HepG2 (cell line): ENCODE results near the gene CENATAC. TPM values are rescaled to one million over a fixed set of nuclear protein-coding genes. Genes with fewer than 3 reads are reported as not detected.
A peak's percentile ranks its signal among the peaks of the same experiment; 100 is the strongest.

ENCODE experiments used
- DMTF1 ChIP-seq: sonication (generic); formaldehyde crosslinking; IDR thresholded peaks from 2 replicates; pipeline ENCODE4 v1.4.0; 2020; ENCODE audit warnings: mild to moderate bottlenecking, missing genetic modification reagents
- ERF ChIP-seq: IDR thresholded peaks from 2 replicates; pipeline ENCODE4 v1.6.1; 2018; ENCODE audit warnings: missing biosample characterization, missing genetic modification reagents
- JUN ChIP-seq: sonication (generic); formaldehyde crosslinking; IDR thresholded peaks from 2 replicates; pipeline ENCODE4 v1.4.0; 2020; ENCODE audit warnings: mild to moderate bottlenecking, missing genetic modification reagents
- KDM5A ChIP-seq: fragments of 200-600 bp; sonication (generic); IDR thresholded peaks from 2 replicates; pipeline ENCODE4 v1.7.0; 2018; ENCODE audit warnings: antibody characterized with exemption, mild to moderate bottlenecking, low read length, borderline replicate concordance
- KLF9 ChIP-seq: IDR thresholded peaks from 2 replicates; pipeline ENCODE4 v1.6.1; 2016; ENCODE audit warnings: low read depth
- LBX2 ChIP-seq: sonication (generic); formaldehyde crosslinking; IDR thresholded peaks from 2 replicates; pipeline ENCODE4 v1.5.0; 2020; ENCODE audit warnings: missing genetic modification reagents, mild to moderate bottlenecking, borderline replicate concordance
- MED1 ChIP-seq: sonication (generic); formaldehyde crosslinking; IDR thresholded peaks from 2 replicates; pipeline ENCODE4 v1.4.0; 2020; ENCODE audit warnings: missing genetic modification reagents
- MYPOP ChIP-seq: sonication (generic); formaldehyde crosslinking; IDR thresholded peaks from 2 replicates; pipeline ENCODE4 v1.8.1; 2023; ENCODE audit warnings: mild to moderate bottlenecking, moderate library complexity, missing genetic modification reagents
- RBM39 ChIP-seq: fragments of 200-400 bp; formaldehyde crosslinking; IDR thresholded peaks from one replicate; pipeline ENCODE4 v1.6.1; 2018; ENCODE audit warnings: antibody characterized with exemption, mild to moderate bottlenecking, low read depth, low read length; ENCODE audit not compliant: poor library complexity, severe bottlenecking
- SIN3A ChIP-seq: IDR thresholded peaks from 2 replicates; pipeline ENCODE4 v1.6.1; 2011; ENCODE audit warnings: low read depth, mild to moderate bottlenecking, control low read depth, low read length, borderline replicate concordance
- SMAD1 ChIP-seq: sonication (generic); formaldehyde crosslinking; IDR thresholded peaks from 2 replicates; pipeline ENCODE4 v1.4.0; 2020; ENCODE audit warnings: missing genetic modification reagents, low read depth, mild to moderate bottlenecking, borderline replicate concordance
- TBP ChIP-seq: sonication (generic); formaldehyde crosslinking; IDR thresholded peaks from 2 replicates; pipeline ENCODE4 v1.5.0; 2020; ENCODE audit warnings: missing genetic modification reagents
- THRA ChIP-seq: sonication (generic); formaldehyde crosslinking; IDR thresholded peaks from 2 replicates; pipeline ENCODE4 v1.4.0; 2020; ENCODE audit warnings: missing genetic modification reagents, borderline replicate concordance
- WIZ ChIP-seq: sonication (generic); formaldehyde crosslinking; IDR thresholded peaks from 2 replicates; pipeline ENCODE4 v1.5.1; 2020; ENCODE audit warnings: mild to moderate bottlenecking, missing genetic modification reagents
- YEATS4 ChIP-seq: sonication (generic); formaldehyde crosslinking; IDR thresholded peaks from 2 replicates; pipeline ENCODE4 v1.4.0; 2020; ENCODE audit warnings: missing genetic modification reagents, borderline replicate concordance
- ZBTB8A ChIP-seq: sonication (generic); formaldehyde crosslinking; IDR thresholded peaks from 2 replicates; pipeline ENCODE4 v1.4.0; 2020; ENCODE audit warnings: mild to moderate bottlenecking, low read depth, missing genetic modification reagents, borderline replicate concordance
- ZMYM2 ChIP-seq: sonication (generic); formaldehyde crosslinking; IDR thresholded peaks from 2 replicates; pipeline ENCODE4 v1.8.0; 2022; ENCODE audit warnings: mild to moderate bottlenecking, missing genetic modification reagents
- ZNF501 ChIP-seq: sonication (generic); formaldehyde crosslinking; IDR thresholded peaks from 2 replicates; pipeline ENCODE4 v1.5.1; 2020; ENCODE audit warnings: mild to moderate bottlenecking, moderate library complexity, missing genetic modification reagents
- ZNF572 ChIP-seq: sonication (generic); formaldehyde crosslinking; IDR thresholded peaks from 2 replicates; pipeline ENCODE4 v1.5.1; 2020; ENCODE audit warnings: mild to moderate bottlenecking, missing genetic modification reagents
- ZNF607 ChIP-seq: sonication (generic); formaldehyde crosslinking; IDR thresholded peaks from 2 replicates; pipeline ENCODE4 v1.5.1; 2020; ENCODE audit warnings: missing genetic modification reagents, mild to moderate bottlenecking, borderline replicate concordance
- ZNF691 ChIP-seq: sonication (generic); formaldehyde crosslinking; IDR thresholded peaks from 2 replicates; pipeline ENCODE4 v1.4.0; 2020; ENCODE audit warnings: missing genetic modification reagents, low read depth, mild to moderate bottlenecking, borderline replicate concordance
- ZNF761 ChIP-seq: sonication (generic); formaldehyde crosslinking; conservative IDR thresholded peaks from 2 replicates; pipeline ENCODE4 v1.4.0; 2020; ENCODE audit warnings: mild to moderate bottlenecking, missing genetic modification reagents
- ZZZ3 ChIP-seq: sonication (generic); formaldehyde crosslinking; IDR thresholded peaks from 2 replicates; pipeline ENCODE4 v1.4.0; 2020; ENCODE audit warnings: missing genetic modification reagents, mild to moderate bottlenecking, borderline replicate concordance
- polyA plus RNA-seq, 8 experiments: library from polyadenylated mRNA; depleted of rRNA in 3 of 8; stranded (reverse) in 7 of 8; unstranded in 1 of 8; fragments of >200 nt; fragmentation: Illumina TruSeq in 4 of 8; extraction: Trizol in 4 of 8; gene quantifications; 2 replicates each; pipeline versions ENCODE4 v1.2.1 to v1.2.3, GENCODE V29; 2011 to 2016; ENCODE audit warnings: low read depth in 4 of 8, missing spikeins in 1 of 8, mixed read lengths in 1 of 8; ENCODE audit not compliant: insufficient read depth in 1 of 8
- total RNA-seq, 5 experiments: library from RNA; depleted of rRNA; stranded (reverse); fragments of >200 nt; fragmentation: Illumina TruSeq; extraction: Trizol; gene quantifications; 2 replicates each; pipeline ENCODE4 v1.2.3, GENCODE V29; 2016; ENCODE audit warnings: low read depth in 1 of 5

CENATAC gene
- total and polyA plus RNA-seq, 2 of the 13 experiments (the other 11 are each of a cell fraction or from before 2014, with no cell fraction given), result 21.7 to 25.0 TPM

- TF ChIP-seq RBM39 (peak; percentile 66), THRA (peak; percentile 70), ZNF761 (CRISPR knock-in tag) (no peak), DMTF1 (no peak; the same call in 1 of the 2 replicates), LBX2 (CRISPR knock-in tag) (no peak), ERF (peak; percentile 94), ZZZ3 (CRISPR knock-in tag) (0 out of 2 replicates have a peak, but pooled peaks have one; percentile 60), ZMYM2 (CRISPR knock-in tag) (peak; percentile 77), SIN3A (peak; percentile 23; the same call in 1 of the 2 replicates), TBP (CRISPR knock-in tag) (no peak), KDM5A (peak; percentile 39; the same call in 1 of the 2 replicates), YEATS4 (CRISPR knock-in tag) (peak; percentile 55; the same call in 1 of the 2 replicates), ZNF501 (CRISPR knock-in tag) (peak; percentile 35; the same call in 1 of the 2 replicates), ZNF607 (CRISPR knock-in tag) (0 out of 2 replicates have a peak, but pooled peaks have one; percentile 31), MED1 (CRISPR knock-in tag) (peak; percentile 84), ZNF691 (CRISPR knock-in tag) (peak; percentile 86), ZNF572 (0 out of 2 replicates have a peak, but pooled peaks have one; percentile 36), JUN (no peak), MYPOP (CRISPR knock-in tag) (peak; percentile 72; the same call in 1 of the 2 replicates), SMAD1 (0 out of 2 replicates have a peak, but pooled peaks have one; percentile 34), ZBTB8A (CRISPR knock-in tag) (no peak), WIZ (CRISPR knock-in tag) (0 out of 2 replicates have a peak, but pooled peaks have one; percentile 24), KLF9 (CRISPR knock-in tag) (peak; percentile 97)
Observed at GRCh38 chr11:119030329-119031047, 32.5 kb downstream of the CENATAC start, which contains the start of gene SLC37A4 (continued).
